Measurements from ENCODE around the gene IL12RB2.
A peak's percentile ranks its signal among the peaks of the same experiment; 100 is the strongest.

IL12RB2 gene

DNA sequence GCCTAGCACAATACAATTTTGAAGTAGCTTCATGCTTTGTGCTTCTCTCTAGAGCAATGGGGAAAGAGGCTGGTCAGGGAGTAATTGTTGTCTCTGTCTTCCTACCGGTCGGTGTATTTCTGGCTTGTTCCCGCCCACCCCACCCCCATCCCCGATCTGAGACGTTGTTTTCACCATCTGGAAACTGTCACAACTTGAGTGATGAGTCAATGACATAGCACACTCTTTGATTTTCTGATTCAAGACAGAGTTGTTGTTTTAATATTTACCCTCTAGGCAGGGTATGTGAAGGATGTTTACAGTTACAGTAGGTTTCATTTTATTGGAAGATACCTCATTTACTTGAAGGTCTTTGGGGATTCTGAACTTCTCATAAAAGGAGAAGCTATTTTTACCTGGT is 7.0 kb downstream of the IL12RB2 start:
- DNase-seq = no peak

DNA sequence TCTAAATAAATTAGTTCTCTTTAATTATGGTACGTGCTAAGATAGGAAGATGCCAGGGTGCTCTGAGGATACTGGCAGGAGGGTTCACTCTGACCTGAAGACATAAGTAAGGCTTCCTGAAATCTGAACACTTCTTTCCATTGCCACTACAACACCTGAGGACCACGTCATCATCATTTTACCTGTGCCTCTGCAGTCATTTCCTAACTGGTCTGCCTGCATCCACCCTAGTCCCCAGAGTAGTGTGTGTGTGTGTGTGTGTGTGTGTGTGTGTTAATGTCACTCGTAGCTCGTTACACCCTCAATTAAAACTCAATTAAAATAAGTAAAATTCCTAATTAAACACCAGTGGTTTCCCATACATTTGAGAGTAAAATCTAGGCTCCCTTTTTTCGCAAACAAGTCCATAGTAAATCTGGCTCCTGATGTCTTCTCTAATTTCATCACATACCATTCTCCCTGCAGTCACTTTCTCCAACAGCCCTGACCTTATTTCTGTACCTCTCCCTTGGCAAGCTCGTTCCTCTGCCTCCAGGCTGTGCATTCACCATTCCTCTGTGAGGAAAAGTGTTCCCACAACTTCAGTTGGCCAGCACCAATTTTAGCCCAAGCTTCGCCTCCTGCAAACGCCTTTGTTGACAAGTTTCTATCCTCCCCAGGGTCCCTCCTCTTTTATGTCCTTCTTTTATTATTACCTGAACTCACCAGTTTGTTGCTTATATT is 8.7 kb downstream of the IL12RB2 start:
- DNase-seq = no peak

GRCh38 chr1:67316918-67317317 is 9.2 kb downstream of the IL12RB2 start:
- DNase-seq = no peak

GRCh38 chr1:67317803-67318202 is 10.1 kb downstream of the IL12RB2 start:
- DNase-seq = no peak

DNA sequence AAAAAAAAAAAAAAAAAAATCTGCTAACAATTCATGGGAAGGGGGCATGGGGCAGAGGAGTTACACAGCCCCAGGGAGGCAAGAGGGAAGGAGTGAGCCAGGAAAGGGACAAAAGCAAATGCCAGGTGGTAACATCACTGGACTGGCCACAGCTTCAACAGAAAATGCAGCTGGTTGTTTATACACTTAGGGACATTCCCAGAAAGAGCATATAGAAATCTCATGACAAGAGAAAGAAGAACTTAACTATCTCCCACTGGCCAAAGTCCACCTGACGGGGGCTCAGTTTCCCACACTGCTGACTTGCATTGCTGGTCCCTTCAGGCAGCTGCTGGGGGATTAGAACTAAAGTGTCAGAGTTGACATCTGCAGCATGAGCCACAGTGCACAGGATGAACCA is 14.8 kb downstream of the IL12RB2 start:
- DNase-seq = no peak

DNA sequence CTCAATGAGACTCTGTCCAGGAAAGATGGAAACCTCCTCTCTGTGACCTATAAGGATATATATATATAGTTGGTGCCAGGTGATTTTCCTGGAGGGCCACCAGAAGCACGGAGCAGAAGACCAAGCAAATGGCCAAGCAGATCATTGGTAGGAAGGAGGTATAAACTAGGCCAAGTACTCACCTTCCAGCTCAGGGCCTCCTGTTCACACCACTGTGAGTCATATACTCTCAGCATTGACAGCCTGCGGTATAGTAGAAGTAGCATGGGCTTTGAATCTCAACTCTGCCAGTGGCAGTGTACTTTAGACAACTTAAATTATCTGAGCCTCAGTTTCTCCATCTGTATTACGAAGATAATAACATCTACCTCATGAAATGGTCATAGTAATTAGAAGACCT is 15.4 kb downstream of the IL12RB2 start:
- no peak for DNase-seq

DNA sequence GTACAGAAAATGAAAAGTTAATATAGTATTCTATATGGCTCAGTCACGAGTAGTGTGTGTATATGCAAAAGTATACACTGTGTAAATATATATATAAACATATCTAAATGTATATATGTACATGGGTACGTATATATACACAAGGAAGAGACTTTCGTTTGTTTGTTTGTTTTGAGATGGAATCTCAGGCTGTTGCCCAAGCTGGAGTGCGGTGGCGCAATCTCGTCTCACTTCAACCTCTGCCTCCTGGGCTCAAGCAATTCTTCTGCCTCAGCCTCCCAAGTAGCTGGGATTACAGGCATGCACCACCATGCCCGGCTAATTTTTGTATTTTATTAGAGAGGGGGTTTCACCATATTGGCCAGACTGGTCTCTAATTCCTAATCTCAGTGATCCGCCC is 16.4 kb downstream of the IL12RB2 start:
- no peak for DNase-seq

- no peak for DNase-seq
These were observed 20.3 kb downstream of the IL12RB2 start for GRCh38 chr1:67327864-67328466.

- no peak for DNase-seq
These were observed 25.2 kb downstream of the IL12RB2 start for GRCh38 chr1:67332653-67333529.

DNA sequence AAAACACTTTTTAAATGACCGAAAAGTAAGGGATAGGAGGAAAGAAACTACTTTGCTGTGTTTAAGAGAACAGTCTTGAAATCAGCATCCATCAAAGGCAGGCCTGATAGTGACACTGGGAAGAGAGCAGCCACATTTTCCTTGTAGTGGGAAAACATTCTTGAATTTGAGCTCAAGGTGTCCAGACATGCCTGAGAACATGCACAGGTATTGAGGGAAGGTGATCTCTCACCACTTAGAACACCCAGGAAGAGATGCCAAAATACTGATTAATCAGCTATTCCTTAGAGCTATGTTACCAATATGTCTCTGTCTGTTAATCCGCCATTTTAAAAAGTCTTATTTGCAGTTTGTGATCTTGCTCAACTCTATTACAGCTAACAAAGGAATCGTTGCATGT is 25.9 kb downstream of the IL12RB2 start:
- DNase-seq = no peak

DNA sequence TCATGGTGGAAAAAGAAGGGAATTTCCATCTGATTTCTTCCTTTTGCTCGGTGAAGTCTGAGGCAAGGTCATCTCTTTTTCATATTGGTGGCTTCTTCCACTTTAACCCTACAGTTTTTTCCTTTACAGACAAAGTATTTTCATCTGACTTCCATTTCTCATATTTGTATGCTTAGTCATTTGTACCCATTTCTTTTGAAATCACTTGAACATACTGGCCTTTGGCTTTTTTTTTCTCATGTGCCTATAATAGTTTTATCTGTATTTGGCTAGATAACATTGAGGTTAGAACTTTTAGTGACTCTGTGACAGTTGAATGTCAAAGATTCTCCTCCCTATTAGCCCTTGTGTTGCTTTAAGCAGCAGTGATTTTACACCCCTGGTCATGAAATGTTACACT is 27.7 kb downstream of the IL12RB2 start:
- DNase-seq = no peak

GRCh38 chr1:67336157-67336556 is 28.5 kb downstream of the IL12RB2 start:
- no peak for DNase-seq

GRCh38 chr1:67336783-67337182 is 29.1 kb downstream of the IL12RB2 start:
- DNase-seq = no peak

GRCh38 chr1:67338642-67339041 is 31.0 kb downstream of the IL12RB2 start:
- DNase-seq = no peak

DNA sequence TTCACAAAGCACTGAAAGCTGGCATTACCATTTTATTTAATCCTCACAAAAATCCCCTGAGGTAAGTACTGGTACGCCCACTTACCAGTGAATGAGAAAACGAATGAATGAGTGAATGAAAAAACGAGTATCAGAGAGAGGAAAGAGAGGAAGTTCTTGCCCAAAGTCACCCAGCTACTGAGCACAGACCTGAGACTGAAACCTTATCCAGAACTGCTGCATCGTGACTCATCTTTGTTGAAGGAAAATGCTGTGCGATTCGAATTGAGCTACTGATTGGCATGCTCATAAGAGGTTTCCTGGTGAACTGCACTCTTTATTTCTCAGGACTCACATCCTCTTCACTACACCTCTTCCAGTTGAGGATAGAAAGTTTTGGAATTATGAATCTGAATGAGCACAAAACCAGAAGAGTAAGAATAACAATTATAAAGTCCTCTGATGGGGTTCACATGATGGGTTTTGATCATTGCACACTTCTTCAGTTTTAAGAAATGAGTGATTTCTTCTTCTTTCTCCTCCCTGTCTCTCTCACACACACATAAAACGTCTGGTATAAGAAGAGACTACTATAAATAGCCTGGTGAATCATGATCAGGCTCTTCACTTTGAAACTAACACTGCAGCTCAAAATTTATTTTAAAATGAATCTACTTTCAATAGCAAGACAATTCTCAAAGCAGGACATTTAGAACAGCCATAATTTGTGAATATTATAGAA is 32.1 kb downstream of the IL12RB2 start:
- DNase-seq = peak; percentile 64

DNA sequence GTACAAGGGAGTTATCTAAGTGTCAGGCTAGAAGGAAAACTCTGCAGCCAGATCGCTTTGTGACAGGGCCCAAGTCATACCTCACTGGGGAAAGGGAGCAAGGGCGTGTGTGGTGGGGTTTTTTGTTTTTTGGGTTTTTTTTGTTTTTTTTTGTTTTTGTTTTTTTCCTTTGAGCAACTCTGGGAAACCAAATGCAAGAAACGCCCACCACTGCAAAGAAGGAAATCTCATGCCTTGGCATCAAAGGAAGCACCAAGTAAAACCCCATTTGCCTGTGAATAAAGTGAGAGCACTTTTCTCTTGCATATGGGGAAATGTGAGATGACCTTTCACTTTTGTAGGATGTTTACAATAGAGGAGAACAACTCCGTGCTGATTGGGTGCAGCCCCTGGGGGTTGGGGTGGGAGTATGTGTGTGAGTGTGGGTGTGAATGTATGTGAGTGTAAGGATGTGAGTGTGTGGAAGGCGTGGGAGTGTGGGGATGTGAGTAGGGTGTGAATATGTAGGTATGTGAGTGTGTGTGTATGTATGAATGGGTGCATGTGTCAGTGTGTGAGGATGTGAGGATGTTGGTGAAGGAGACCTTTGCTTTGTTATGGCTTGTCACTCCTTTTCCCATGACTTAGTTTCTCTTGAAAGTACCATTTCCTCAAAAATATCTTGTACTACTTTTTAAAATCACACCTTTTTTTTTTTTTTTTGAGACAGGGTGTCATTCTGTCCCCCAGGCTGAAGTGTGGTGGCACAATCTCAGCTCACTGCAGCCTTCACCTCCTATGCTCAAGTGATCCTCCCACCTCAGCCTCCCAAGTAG is 34.6 kb downstream of the IL12RB2 start:
- DNase-seq = no peak

DNA sequence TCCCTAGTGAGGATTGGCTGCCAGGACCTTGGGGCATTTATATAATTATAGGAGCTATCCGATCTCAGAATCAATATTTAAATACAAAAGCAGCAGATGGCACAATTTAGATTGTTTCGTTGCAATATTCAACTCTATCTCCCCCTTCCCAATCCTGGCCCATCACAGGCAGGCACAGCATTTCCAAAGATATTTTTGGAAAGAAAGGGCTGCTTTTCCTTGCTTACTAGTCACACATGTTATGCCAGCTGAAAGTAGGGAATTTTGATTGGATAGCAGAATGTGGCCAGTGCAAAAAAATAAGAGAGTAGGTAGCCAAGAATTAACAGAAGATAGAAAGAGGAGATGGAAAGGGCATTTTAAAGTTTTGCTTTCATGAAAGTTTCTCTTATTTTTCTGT is 37.9 kb downstream of the IL12RB2 start:
- DNase-seq = no peak

- no peak for DNase-seq
These were observed 39.3 kb downstream of the IL12RB2 start for GRCh38 chr1:67346982-67347381.

DNA sequence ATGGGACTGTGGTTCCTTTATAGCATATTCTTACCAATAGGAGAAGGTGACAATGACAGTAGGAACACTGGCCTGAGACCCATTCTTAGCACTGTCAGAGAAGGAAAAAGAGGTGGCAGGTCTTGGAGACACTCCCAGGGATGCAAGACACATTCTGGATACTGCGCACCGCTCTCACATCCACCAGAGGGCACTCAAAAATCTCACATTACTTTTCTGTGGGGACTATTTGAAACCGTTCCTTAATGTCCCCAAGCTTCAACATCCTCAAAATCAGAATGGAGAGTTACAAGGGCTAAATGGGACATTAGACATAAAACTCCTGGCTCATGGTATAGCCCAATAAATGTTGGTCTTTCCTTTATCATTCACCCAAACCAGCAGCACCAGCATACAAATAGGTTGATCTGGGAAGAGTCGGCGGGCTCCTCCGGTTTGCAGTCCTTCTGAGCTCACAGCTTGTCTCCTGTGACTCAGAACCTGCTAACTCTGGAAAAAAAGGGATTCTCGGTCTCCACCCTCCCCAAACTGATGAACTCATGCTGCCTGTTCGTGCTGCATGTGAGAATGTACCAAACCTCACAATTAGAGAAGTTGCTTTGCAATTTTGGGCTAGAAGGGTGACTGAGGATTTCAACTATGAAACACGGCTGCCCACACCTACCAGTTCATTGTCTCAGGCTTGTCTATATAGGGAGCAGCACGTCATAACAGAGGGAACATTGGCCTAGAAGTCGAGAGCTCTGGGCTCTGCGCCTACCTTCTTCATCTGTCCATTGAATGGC is 40.2 kb downstream of the IL12RB2 start:
- DNase-seq = peak; percentile 20

DNA sequence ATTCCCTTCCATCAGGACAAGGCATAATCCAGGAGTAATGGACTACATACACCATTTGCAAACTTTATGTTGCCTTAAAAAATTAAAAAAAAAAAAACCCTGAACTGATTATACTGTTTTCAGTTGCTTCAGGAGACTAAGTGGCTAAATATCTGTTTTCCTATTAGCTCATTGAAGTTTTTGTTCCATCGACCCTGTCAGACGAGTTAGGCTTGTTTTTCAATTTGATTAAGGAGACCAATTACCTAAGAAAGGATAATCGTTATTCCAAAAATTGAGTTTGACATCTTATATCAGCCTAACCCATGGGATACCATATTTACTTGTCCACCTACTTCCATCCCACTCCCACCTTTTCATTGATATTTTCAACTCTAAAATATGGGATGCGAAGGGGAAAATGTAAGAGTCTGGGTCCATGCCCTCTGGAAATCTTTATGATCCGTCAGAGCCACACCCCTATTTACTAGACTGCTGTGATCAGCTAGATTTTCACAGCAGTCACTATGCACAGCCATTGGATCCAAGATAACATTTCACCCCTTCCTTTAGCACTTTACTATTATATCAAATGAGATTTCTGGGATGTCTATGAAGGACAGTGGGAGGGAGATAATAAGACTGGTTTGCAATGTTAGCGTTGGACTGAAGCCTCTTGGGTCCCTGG is 41.0 kb downstream of the IL12RB2 start:
- no peak for DNase-seq

GRCh38 chr1:67350783-67351182 is 43.1 kb downstream of the IL12RB2 start:
- DNase-seq = no peak

Measured in NCI-H226 (cell line).